Activated CD4-positive, alpha-beta T cell treated with anti-CD3 and anti-CD28 coated beads, Interleukin-10, Interleukin-2, amounts not matched to agents 100 ng/mL and 50 ng/mL, durations not matched to agents 16 hours and 8 hours (primary cell): ENCODE measurements around the gene SLC10A4.
A peak's percentile ranks its signal among the peaks of the same experiment; 100 is the strongest.
"Not testable (repeated sequence)": the region's sequence is repeated elsewhere in the genome, so short reads cannot be mapped to it uniquely, and the experiment has no call there.

ENCODE experiments used
- DNase-seq: peaks from one replicate; pipeline ENCODE4 v3.0.0-alpha.2; 2020

Gene SLC10A4

GRCh38 chr4:48483006-48483776, at the start of gene SLC10A4:
TSS of gene SLC10A4 (plus strand) at chr4:48483343. CDS start at chr4:48483562, 219 bp downstream.
- DNase-seq = no peak

- no peak for DNase-seq
Measured at GRCh38 chr4:48436318-48436717, 46.8 kb upstream of the SLC10A4 start.

- no peak for DNase-seq
Measured at GRCh38 chr4:48439988-48440387, 43.2 kb upstream of the SLC10A4 start.

GRCh38 chr4:48440914-48441313, 42.2 kb upstream of the SLC10A4 start:
- not testable (repeated sequence) for DNase-seq

- no peak for DNase-seq
Measured at GRCh38 chr4:48445704-48446103, 37.4 kb upstream of the SLC10A4 start.

- no peak for DNase-seq
Measured at GRCh38 chr4:48446642-48447041, 36.5 kb upstream of the SLC10A4 start.

- DNase-seq = no peak
Measured at GRCh38 chr4:48449151-48449550, 34.0 kb upstream of the SLC10A4 start.

- no peak for DNase-seq
Measured at GRCh38 chr4:48450740-48451139, 32.4 kb upstream of the SLC10A4 start.

GRCh38 chr4:48451656-48452055, 31.5 kb upstream of the SLC10A4 start:
- not testable (repeated sequence) for DNase-seq

GRCh38 chr4:48454591-48454990, 28.6 kb upstream of the SLC10A4 start:
- DNase-seq = no peak

GRCh38 chr4:48461000-48461399, 22.1 kb upstream of the SLC10A4 start:
- no peak for DNase-seq

GRCh38 chr4:48462363-48462762, 20.8 kb upstream of the SLC10A4 start:
- no peak for DNase-seq

GRCh38 chr4:48467442-48467841, 15.7 kb upstream of the SLC10A4 start:
- DNase-seq = no peak

- DNase-seq = no peak
Measured at GRCh38 chr4:48467891-48468290, 15.3 kb upstream of the SLC10A4 start.

- DNase-seq = no peak
Measured at GRCh38 chr4:48470137-48470536, 13.0 kb upstream of the SLC10A4 start.

GRCh38 chr4:48470570-48470969, 12.6 kb upstream of the SLC10A4 start:
- peak; percentile 34 for DNase-seq

GRCh38 chr4:48472794-48473193, 10.3 kb upstream of the SLC10A4 start:
- DNase-seq = no peak

GRCh38 chr4:48475770-48476169, 7.4 kb upstream of the SLC10A4 start:
- DNase-seq = no peak

- DNase-seq = no peak
Measured at GRCh38 chr4:48478273-48478672, 4.9 kb upstream of the SLC10A4 start.

GRCh38 chr4:48481581-48481980, 1.6 kb upstream of the SLC10A4 start:
- no peak for DNase-seq

- no peak for DNase-seq
Measured at GRCh38 chr4:48483777-48484493, 792 bp downstream of the SLC10A4 start.

- DNase-seq = no peak
Measured at GRCh38 chr4:48484494-48485168, 1.5 kb downstream of the SLC10A4 start.

GRCh38 chr4:48489683-48490011, 6.5 kb downstream of the SLC10A4 start:
- no peak for DNase-seq
